COLO668 (cell line): ENCODE results near the gene PPP1CC.
"Not testable (repeated sequence)": the region's sequence is repeated elsewhere in the genome, so short reads cannot be mapped to it uniquely, and the experiment has no call there.

Experiments
- DNase-seq: peaks from one replicate; lab custom pipeline; 2025; ENCODE audit not compliant: unreplicated experiment; lab: John Stamatoyannopoulos, UW

Gene PPP1CC

GRCh38 chr12:110726708-110727369 lies 15.9 kb downstream of the PPP1CC start:
- DNase-seq: no peak

GRCh38 chr12:110726028-110726427 lies 16.7 kb downstream of the PPP1CC start:
- no peak for DNase-seq

GRCh38 chr12:110725267-110725666 lies 17.4 kb downstream of the PPP1CC start:
- no peak for DNase-seq

- DNase-seq: not testable (repeated sequence)
Measured at GRCh38 chr12:110722892-110723291, 19.8 kb downstream of the PPP1CC start.

- no peak for DNase-seq
Measured at GRCh38 chr12:110721570-110721969, 21.1 kb downstream of the PPP1CC start.

- no peak for DNase-seq
Measured at GRCh38 chr12:110720516-110720915, 22.2 kb downstream of the PPP1CC start.

- no peak for DNase-seq
Measured at GRCh38 chr12:110718222-110718908, 24.3 kb downstream of the PPP1CC start.

- no peak for DNase-seq
Measured at GRCh38 chr12:110717037-110717436, 25.7 kb downstream of the PPP1CC start.

- no peak for DNase-seq
Measured at GRCh38 chr12:110708917-110709316, 33.8 kb downstream of the PPP1CC start.

GRCh38 chr12:110705309-110705708 lies 37.4 kb downstream of the PPP1CC start:
- no peak for DNase-seq

- peak; percentile 37 for DNase-seq
Measured at GRCh38 chr12:110704750-110705149, 37.9 kb downstream of the PPP1CC start.

- DNase-seq: no peak
Measured at GRCh38 chr12:110704231-110704630, 38.5 kb downstream of the PPP1CC start.

- no peak for DNase-seq
Measured at GRCh38 chr12:110702081-110702480, 40.6 kb downstream of the PPP1CC start.

- peak; percentile 18 for DNase-seq
Measured at GRCh38 chr12:110699591-110700445, 42.9 kb downstream of the PPP1CC start.

GRCh38 chr12:110698171-110698902 lies 44.4 kb downstream of the PPP1CC start:
- DNase-seq: peak; percentile 60

GRCh38 chr12:110697236-110697635 lies 45.5 kb downstream of the PPP1CC start:
- DNase-seq: no peak

GRCh38 chr12:110696283-110696682 lies 46.4 kb downstream of the PPP1CC start:
- DNase-seq: no peak

- DNase-seq: no peak
Measured at GRCh38 chr12:110694330-110694901, 48.3 kb downstream of the PPP1CC start.

- no peak for DNase-seq
Measured at GRCh38 chr12:110693731-110694130, 49.0 kb downstream of the PPP1CC start.

- DNase-seq: no peak
Measured at GRCh38 chr12:110690127-110690430, 52.6 kb downstream of the PPP1CC start.
